Hippocampal formation (tissue), 2 donors: ENCODE results near the gene WDR64.

Experiments
- DNase-seq, 2 donors: peaks; one replicate each; lab custom pipeline; 2025; lab: John Stamatoyannopoulos, UW

Gene WDR64

GRCh38 chr1:241837901-241838300 is 185.8 kb downstream of the WDR64 start:
- DNase-seq, result no peak

- DNase-seq, result no peak
These were observed 186.8 kb downstream of the WDR64 start for GRCh38 chr1:241838897-241839296.

GRCh38 chr1:241839369-241839979 is 187.4 kb downstream of the WDR64 start:
- DNase-seq, result no peak

- DNase-seq, result no peak
These were observed 188.1 kb downstream of the WDR64 start for GRCh38 chr1:241840164-241840563.

- DNase-seq, result no peak
These were observed 189.6 kb downstream of the WDR64 start for GRCh38 chr1:241841691-241842090.

- no peak for DNase-seq
These were observed 190.5 kb downstream of the WDR64 start for GRCh38 chr1:241842565-241842964.

- no peak for DNase-seq
These were observed 192.5 kb downstream of the WDR64 start for GRCh38 chr1:241844593-241844992.

GRCh38 chr1:241846375-241846774 is 194.3 kb downstream of the WDR64 start:
- DNase-seq, result no peak

GRCh38 chr1:241846862-241847539 is 194.9 kb downstream of the WDR64 start:
- no peak for DNase-seq

GRCh38 chr1:241847540-241847795 is 195.4 kb downstream of the WDR64 start:
- DNase-seq, result no peak

GRCh38 chr1:241847796-241848685 is 196.0 kb downstream of the WDR64 start, which contains the start of gene EXO1:
Gene EXO1 (plus strand): TSS chr1:241848204. CDS start chr1:241850426, 2,222 bp downstream.
- peak; percentile 89 to 92 for DNase-seq

GRCh38 chr1:241848686-241849344 is 196.7 kb downstream of the WDR64 start:
- DNase-seq, result no peak

- DNase-seq, result no peak
These were observed 197.2 kb downstream of the WDR64 start for GRCh38 chr1:241849345-241849695.
